ENCODE results near the gene SLC6A19.

The SLC6A19 gene

GRCh38 chr5:1197876-1198666 is 3.3 kb upstream of the SLC6A19 start:
- DNase-seq, result no peak

GRCh38 chr5:1199340-1199648 is 2.1 kb upstream of the SLC6A19 start:
- no peak for DNase-seq

GRCh38 chr5:1199649-1200494 is 1.5 kb upstream of the SLC6A19 start:
- no peak for DNase-seq

- DNase-seq, result no peak
Observed at GRCh38 chr5:1200495-1201326, 684 bp upstream of the SLC6A19 start.

GRCh38 chr5:1202026-1202797 is 817 bp downstream of the SLC6A19 start:
- DNase-seq, result no peak

- DNase-seq, result no peak
Observed at GRCh38 chr5:1202798-1203185, 1.4 kb downstream of the SLC6A19 start.

GRCh38 chr5:1203311-1203967 is 2.0 kb downstream of the SLC6A19 start:
- DNase-seq, result no peak

GRCh38 chr5:1203968-1204692 is 2.7 kb downstream of the SLC6A19 start:
- DNase-seq, result no peak

GRCh38 chr5:1204693-1205242 is 3.4 kb downstream of the SLC6A19 start:
- DNase-seq, result peak; percentile 60

GRCh38 chr5:1205255-1206180 is 4.1 kb downstream of the SLC6A19 start:
- no peak for DNase-seq

GRCh38 chr5:1206521-1207412 is 5.4 kb downstream of the SLC6A19 start:
- no peak for DNase-seq

- no peak for DNase-seq
Observed at GRCh38 chr5:1207555-1207954, 6.2 kb downstream of the SLC6A19 start.

- DNase-seq, result no peak
Observed at GRCh38 chr5:1208221-1208742, 6.9 kb downstream of the SLC6A19 start.

GRCh38 chr5:1208743-1209488 is 7.5 kb downstream of the SLC6A19 start:
- peak; percentile 21 for DNase-seq

- no peak for DNase-seq
Observed at GRCh38 chr5:1209489-1209852, 8.1 kb downstream of the SLC6A19 start.

- peak; percentile 10 for DNase-seq
Observed at GRCh38 chr5:1209896-1210776, 8.7 kb downstream of the SLC6A19 start.

- no peak for DNase-seq
Observed at GRCh38 chr5:1210832-1211251, 9.4 kb downstream of the SLC6A19 start.
